K562 (cell line): ENCODE results near the gene TADA2A. TPM values are rescaled to one million over a fixed set of nuclear protein-coding genes. Genes with fewer than 3 reads are reported as not detected.

ENCODE experiments used
- E2F3 ChIP-seq: fragments of 250-450 bp; sonication (Bioruptor Pico); IDR thresholded peaks from 2 replicates; pipeline ENCODE4 v1.4.0; 2020; ENCODE audit warnings: mild to moderate bottlenecking
- HMG20B ChIP-seq: fragments of 250-450 bp; sonication (Bioruptor Pico); IDR thresholded peaks from 2 replicates; pipeline ENCODE4 v1.5.0; 2021; ENCODE audit warnings: mild to moderate bottlenecking
- NEUROD1 ChIP-seq: fragments of 150-350 bp; IDR thresholded peaks from 2 replicates; pipeline ENCODE4 v1.6.1; 2014; ENCODE audit warnings: borderline replicate concordance, low read length, low read depth; ENCODE audit not compliant: partially characterized antibody
- PCBP1 ChIP-seq: fragments of 200-400 bp; formaldehyde crosslinking; IDR thresholded peaks from 2 replicates; pipeline ENCODE4 v1.6.1; 2018; ENCODE audit warnings: mild to moderate bottlenecking, low read depth, low read length; ENCODE audit not compliant: poor library complexity, severe bottlenecking
- RAD51 ChIP-seq: fragments of 450-650 bp; IDR thresholded peaks from 2 replicates; pipeline ENCODE4 v1.7.1; 2016; ENCODE audit warnings: low read depth, mild to moderate bottlenecking, borderline replicate concordance
- SMARCC2 ChIP-seq: fragments of 450-650 bp; IDR thresholded peaks from 2 replicates; pipeline ENCODE4 v1.6.1; 2017; ENCODE audit warnings: antibody characterized with exemption, moderate library complexity, mild to moderate bottlenecking, low read depth
- ZNF431 ChIP-seq: sonication (generic); formaldehyde crosslinking; IDR thresholded peaks from 2 replicates; pipeline ENCODE4 v1.8.0; 2022; ENCODE audit warnings: mild to moderate bottlenecking, missing genetic modification reagents
- polyA plus RNA-seq, 8 experiments: library from polyadenylated mRNA; depleted of rRNA in 4 of 8; stranded (reverse) in 5 of 8; unstranded in 3 of 8; fragments of >200 nt; fragmentation: Nextera tagmentation in 2 of 8; fragmentation: Illumina TruSeq in 1 of 8; extraction: Ambion mirVana in 2 of 8; extraction: Trizol in 1 of 8; gene quantifications; 2 replicates each; pipeline versions ENCODE4 v1.2.1 to v1.2.3, GENCODE V29; 2011 to 2014; ENCODE audit warnings: inconsistent platforms in 1 of 8, missing spikeins in 1 of 8
- total RNA-seq, 7 experiments: library from RNA; depleted of rRNA in 6 of 7; stranded (reverse); fragments of >200 nt in 6 of 7; fragmentation: Illumina TruSeq in 2 of 7; extraction: Trizol in 2 of 7; gene quantifications; 2 replicates each; pipeline versions ENCODE4 v1.2.1 to v1.2.3, GENCODE V29; 2011 to 2021; ENCODE audit warnings: low replicate concordance in 1 of 7
- TF ChIP-seq, protein P1 (sequence below): fragments of 250-450 bp; sonication (Bioruptor Pico); IDR thresholded peaks from 2 replicates; pipeline ENCODE4 v1.8.0; 2022; ENCODE audit warnings: inconsistent platforms, mild to moderate bottlenecking, moderate library complexity, borderline replicate concordance
- TF ChIP-seq, protein P2 (sequence below): sonication (generic); formaldehyde crosslinking; IDR thresholded peaks from 2 replicates; pipeline ENCODE4 v1.8.1; 2023; ENCODE audit warnings: mild to moderate bottlenecking, missing genetic modification reagents
- TF ChIP-seq, protein P3 (sequence below): fragments of 250-450 bp; sonication (Bioruptor Pico); IDR thresholded peaks from 2 replicates; pipeline ENCODE4 v1.5.0; 2021
- TF ChIP-seq, protein P4 (sequence below): fragments of 450-650 bp; conservative IDR thresholded peaks from 2 replicates; pipeline ENCODE4 v1.6.1; 2016; ENCODE audit warnings: missing genetic modification characterization, low read depth, mild to moderate bottlenecking, control low read depth, missing compliant biosample characterization
- TF ChIP-seq, protein P5 (sequence below), 2 experiments: IDR thresholded peaks; 2 replicates each; pipeline ENCODE4 v1.6.1; 2011; ENCODE audit warnings: borderline replicate concordance in 1 of 2, control low read depth in 1 of 2, low read depth in 1 of 2, low read length in 1 of 2, mild to moderate bottlenecking in 1 of 2, mixed read lengths in 1 of 2, moderate library complexity in 1 of 2; ENCODE audit not compliant: insufficient read depth in 1 of 2, insufficient read length in 1 of 2, poor library complexity in 1 of 2, severe bottlenecking in 1 of 2; ENCODE audit errors: extremely low read depth in 1 of 2

Gene TADA2A
- total and polyA plus RNA-seq, 9 of the 15 experiments (the other 6 are each of a cell fraction or from before 2014, with no cell fraction given): 13.8 to 37.7 (median 25.0) TPM

DNA sequence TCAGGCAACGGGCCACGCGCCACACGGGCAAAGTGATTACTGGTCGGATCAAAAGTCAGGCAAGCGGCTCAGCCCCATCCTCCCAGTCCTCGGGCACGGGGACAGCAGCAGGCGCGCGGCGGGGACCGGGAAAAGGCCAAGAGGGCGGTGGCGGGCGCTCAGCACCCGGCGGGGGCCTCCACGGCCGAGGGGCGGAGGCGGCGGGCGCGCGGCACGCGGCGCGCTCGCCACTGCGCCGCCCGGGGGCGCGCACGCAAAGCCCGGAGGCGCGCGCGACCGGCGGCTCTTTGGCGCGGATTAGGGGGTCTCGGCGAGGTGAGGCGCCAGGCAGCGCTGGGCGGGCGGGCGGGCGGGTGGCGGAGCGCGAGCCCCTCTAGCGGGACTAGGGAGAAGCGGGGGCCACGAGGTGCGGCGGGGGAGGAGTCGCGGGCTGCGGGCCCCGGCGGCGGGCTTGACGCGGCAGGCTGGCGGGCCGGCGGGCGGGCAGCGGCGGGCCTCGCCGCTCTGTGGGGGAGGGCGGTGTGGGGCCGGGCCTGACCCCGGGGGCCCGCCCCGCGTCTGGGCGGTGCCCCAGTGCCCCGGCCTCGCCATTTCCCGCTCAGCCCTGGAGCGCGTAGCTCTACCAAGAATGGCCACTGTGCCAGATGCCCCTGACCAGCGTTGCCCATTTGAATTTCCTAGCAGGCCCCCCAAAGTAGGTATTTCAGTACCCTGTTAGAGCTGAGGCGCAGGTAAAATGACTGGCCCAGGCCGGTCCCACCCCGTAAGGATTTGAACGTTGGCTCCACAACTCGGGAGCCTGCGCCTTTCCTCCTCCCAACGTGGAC is at the start of gene TADA2A, which contains the start of gene ACACA (continued):
- TF ChIP-seq ZNF431 (CRISPR knock-in tag) (no peak), RAD51 (no peak), SMARCC2 (no peak), PCBP1 (no peak), NEUROD1 (no peak), E2F3 (CRISPR knock-in tag) (peak; percentile 86), HMG20B (CRISPR knock-in tag) (no peak)
- TF ChIP-seq, protein P1, sequence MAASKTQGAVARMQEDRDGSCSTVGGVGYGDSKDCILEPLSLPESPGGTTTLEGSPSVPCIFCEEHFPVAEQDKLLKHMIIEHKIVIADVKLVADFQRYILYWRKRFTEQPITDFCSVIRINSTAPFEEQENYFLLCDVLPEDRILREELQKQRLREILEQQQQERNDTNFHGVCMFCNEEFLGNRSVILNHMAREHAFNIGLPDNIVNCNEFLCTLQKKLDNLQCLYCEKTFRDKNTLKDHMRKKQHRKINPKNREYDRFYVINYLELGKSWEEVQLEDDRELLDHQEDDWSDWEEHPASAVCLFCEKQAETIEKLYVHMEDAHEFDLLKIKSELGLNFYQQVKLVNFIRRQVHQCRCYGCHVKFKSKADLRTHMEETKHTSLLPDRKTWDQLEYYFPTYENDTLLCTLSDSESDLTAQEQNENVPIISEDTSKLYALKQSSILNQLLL (CRISPR knock-in tag): no peak
- TF ChIP-seq, protein P2, sequence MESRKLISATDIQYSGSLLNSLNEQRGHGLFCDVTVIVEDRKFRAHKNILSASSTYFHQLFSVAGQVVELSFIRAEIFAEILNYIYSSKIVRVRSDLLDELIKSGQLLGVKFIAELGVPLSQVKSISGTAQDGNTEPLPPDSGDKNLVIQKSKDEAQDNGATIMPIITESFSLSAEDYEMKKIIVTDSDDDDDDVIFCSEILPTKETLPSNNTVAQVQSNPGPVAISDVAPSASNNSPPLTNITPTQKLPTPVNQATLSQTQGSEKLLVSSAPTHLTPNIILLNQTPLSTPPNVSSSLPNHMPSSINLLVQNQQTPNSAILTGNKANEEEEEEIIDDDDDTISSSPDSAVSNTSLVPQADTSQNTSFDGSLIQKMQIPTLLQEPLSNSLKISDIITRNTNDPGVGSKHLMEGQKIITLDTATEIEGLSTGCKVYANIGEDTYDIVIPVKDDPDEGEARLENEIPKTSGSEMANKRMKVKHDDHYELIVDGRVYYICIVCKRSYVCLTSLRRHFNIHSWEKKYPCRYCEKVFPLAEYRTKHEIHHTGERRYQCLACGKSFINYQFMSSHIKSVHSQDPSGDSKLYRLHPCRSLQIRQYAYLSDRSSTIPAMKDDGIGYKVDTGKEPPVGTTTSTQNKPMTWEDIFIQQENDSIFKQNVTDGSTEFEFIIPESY: no peak
- TF ChIP-seq, protein P3, sequence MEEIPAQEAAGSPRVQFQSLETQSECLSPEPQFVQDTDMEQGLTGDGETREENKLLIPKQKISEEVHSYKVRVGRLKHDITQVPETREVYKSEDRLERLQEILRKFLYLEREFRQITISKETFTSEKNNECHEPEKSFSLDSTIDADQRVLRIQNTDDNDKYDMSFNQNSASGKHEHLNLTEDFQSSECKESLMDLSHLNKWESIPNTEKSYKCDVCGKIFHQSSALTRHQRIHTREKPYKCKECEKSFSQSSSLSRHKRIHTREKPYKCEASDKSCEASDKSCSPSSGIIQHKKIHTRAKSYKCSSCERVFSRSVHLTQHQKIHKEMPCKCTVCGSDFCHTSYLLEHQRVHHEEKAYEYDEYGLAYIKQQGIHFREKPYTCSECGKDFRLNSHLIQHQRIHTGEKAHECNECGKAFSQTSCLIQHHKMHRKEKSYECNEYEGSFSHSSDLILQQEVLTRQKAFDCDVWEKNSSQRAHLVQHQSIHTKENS (CRISPR knock-in tag): no peak
- TF ChIP-seq, protein P4, sequence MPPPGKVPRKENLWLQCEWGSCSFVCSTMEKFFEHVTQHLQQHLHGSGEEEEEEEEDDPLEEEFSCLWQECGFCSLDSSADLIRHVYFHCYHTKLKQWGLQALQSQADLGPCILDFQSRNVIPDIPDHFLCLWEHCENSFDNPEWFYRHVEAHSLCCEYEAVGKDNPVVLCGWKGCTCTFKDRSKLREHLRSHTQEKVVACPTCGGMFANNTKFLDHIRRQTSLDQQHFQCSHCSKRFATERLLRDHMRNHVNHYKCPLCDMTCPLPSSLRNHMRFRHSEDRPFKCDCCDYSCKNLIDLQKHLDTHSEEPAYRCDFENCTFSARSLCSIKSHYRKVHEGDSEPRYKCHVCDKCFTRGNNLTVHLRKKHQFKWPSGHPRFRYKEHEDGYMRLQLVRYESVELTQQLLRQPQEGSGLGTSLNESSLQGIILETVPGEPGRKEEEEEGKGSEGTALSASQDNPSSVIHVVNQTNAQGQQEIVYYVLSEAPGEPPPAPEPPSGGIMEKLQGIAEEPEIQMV: 0 out of 2 replicates have a peak, but pooled peaks have one; percentile 12
- TF ChIP-seq, protein P5, sequence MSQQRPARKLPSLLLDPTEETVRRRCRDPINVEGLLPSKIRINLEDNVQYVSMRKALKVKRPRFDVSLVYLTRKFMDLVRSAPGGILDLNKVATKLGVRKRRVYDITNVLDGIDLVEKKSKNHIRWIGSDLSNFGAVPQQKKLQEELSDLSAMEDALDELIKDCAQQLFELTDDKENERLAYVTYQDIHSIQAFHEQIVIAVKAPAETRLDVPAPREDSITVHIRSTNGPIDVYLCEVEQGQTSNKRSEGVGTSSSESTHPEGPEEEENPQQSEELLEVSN (IDR thresholded peaks at IDR 0.05; ENCODE audit: borderline replicate concordance in 1 of 2, extremely low read depth in 1 of 2, insufficient read depth in 1 of 2, insufficient read length in 1 of 2, low read depth in 1 of 2, low read length in 1 of 2, poor library complexity in 1 of 2, severe bottlenecking in 1 of 2): peak; percentile 89 to 99
